Astrocyte (in vitro differentiated cells and primary cell): Measurements from ENCODE around the gene PECR.

ENCODE experiments used
- CTCF ChIP-seq: IDR thresholded peaks from 2 replicates; pipeline ENCODE4 v1.5.1; 2011; ENCODE audit warnings: low read depth, mild to moderate bottlenecking, inconsistent platforms, low read length, moderate library complexity; ENCODE audit not compliant: insufficient read depth
- EZH2 ChIP-seq: IDR thresholded peaks from 2 replicates; pipeline ENCODE4 v1.6.1; 2012; ENCODE audit warnings: mild to moderate bottlenecking, low read length, inconsistent platforms; ENCODE audit not compliant: insufficient read depth

- TF ChIP-seq CTCF, result no peak
- no peak for TF ChIP-seq EZH2
Observed at GRCh38 chr2:216064014-216064630, 17.5 kb downstream of the PECR start.
